Dermis blood vessel endothelial cell (primary cell): ENCODE measurements around the gene AP1S1. TPM values are rescaled to one million over a fixed set of nuclear protein-coding genes. Genes with fewer than 3 reads are reported as not detected.
"Not testable (repeated sequence)": the region's sequence is repeated elsewhere in the genome, so short reads cannot be mapped to it uniquely, and the experiment has no call there.

Experiments
- DNase-seq: peaks from one replicate; pipeline ENCODE4 v3.0.0; 2010
- total RNA-seq: library from RNA; depleted of rRNA; stranded (reverse); fragments of >200 nt; gene quantifications from 2 replicates; pipeline ENCODE4 v1.2.3, GENCODE V29; 2014

Gene AP1S1
- total RNA-seq, 1 donor from 2014 or later = 144 TPM

GRCh38 chr7:101201695-101202602, 47.7 kb downstream of the AP1S1 start:
- no peak for DNase-seq

GRCh38 chr7:101202603-101202918, 48.3 kb downstream of the AP1S1 start:
- no peak for DNase-seq

- not testable (repeated sequence) for DNase-seq
Observed at GRCh38 chr7:101203740-101204738, 49.8 kb downstream of the AP1S1 start.

GRCh38 chr7:101205901-101206664, 51.8 kb downstream of the AP1S1 start:
- no peak for DNase-seq

- no peak for DNase-seq
Observed at GRCh38 chr7:101206665-101207042, 52.4 kb downstream of the AP1S1 start.

GRCh38 chr7:101207459-101207858, 53.2 kb downstream of the AP1S1 start:
- no peak for DNase-seq

- DNase-seq = no peak
Observed at GRCh38 chr7:101208794-101209193, 54.5 kb downstream of the AP1S1 start.

- no peak for DNase-seq
Observed at GRCh38 chr7:101210143-101210542, 55.9 kb downstream of the AP1S1 start.

Other genes starting within 250 kb of the AP1S1 start
- 0.19 TPM in 1 of 2 replicates, not detected in the other for gene MUC3A, start 204.9 kb upstream of the AP1S1 start, total RNA-seq
- not detected in 2 replicates for gene MUC12, start 184.9 kb upstream of the AP1S1 start, total RNA-seq
- gene MUC17, start 134.4 kb upstream of the AP1S1 start, total RNA-seq = not detected in 2 replicates
- 19.6 and 28.0 TPM in 2 replicates for gene TRIM56, start 69.0 kb upstream of the AP1S1 start, total RNA-seq
- 289 and 399 TPM in 2 replicates for gene SERPINE1, start 27.4 kb upstream of the AP1S1 start, total RNA-seq
- not detected in 2 replicates for gene VGF, start 11.1 kb downstream of the AP1S1 start, total RNA-seq
- not detected in 2 replicates for gene NAT16, start 25.8 kb downstream of the AP1S1 start, total RNA-seq
- not detected in 2 replicates for gene MOGAT3, start 46.6 kb downstream of the AP1S1 start, total RNA-seq
- gene PLOD3, start 63.1 kb downstream of the AP1S1 start, total RNA-seq = 54.1 and 104 TPM in 2 replicates
- 70.9 and 122 TPM in 2 replicates for gene ZNHIT1, start 63.7 kb downstream of the AP1S1 start, total RNA-seq
- 2.3 and 6.5 TPM in 2 replicates for gene CLDN15, start 83.3 kb downstream of the AP1S1 start, total RNA-seq
- 189 and 330 TPM in 2 replicates for gene FIS1, start 90.6 kb downstream of the AP1S1 start, total RNA-seq
- gene IFT22, start 167.3 kb downstream of the AP1S1 start, total RNA-seq = 13.0 and 15.8 TPM in 2 replicates
- gene COL26A1, start 208.4 kb downstream of the AP1S1 start, total RNA-seq = not detected in 2 replicates